Vagina (tissue), 2 donors: ENCODE results near the gene SLC25A10.

Experiments
- CTCF ChIP-seq, 3 experiments: fragments of 450-650 bp in 2 of 3; fragments of 200-600 bp in 1 of 3; sonication (generic) in 1 of 3; IDR thresholded peaks; one replicate each; pipeline ENCODE4 v1.5.1; 2017 to 2019; ENCODE audit warnings: antibody characterized with exemption in 3 of 3, mild to moderate bottlenecking in 2 of 3, moderate library complexity in 2 of 3
- POLR2A ChIP-seq, 2 donors: fragments of 450-650 bp; IDR thresholded peaks; one replicate each; pipeline ENCODE4 v1.6.1; 2017; ENCODE audit warnings: antibody characterized with exemption in 2 of 2, mild to moderate bottlenecking in 2 of 2, moderate library complexity in 2 of 2
- POLR2AphosphoS5 ChIP-seq, 2 donors: sonication (generic); formaldehyde crosslinking; IDR thresholded peaks; one replicate each; pipeline ENCODE4 v1.9.0; 2017; ENCODE audit warnings: antibody characterized with exemption in 2 of 2, mild to moderate bottlenecking in 2 of 2, low read depth in 1 of 2; ENCODE audit not compliant: insufficient read depth in 1 of 2

- TF ChIP-seq CTCF (IDR thresholded peaks at IDR 0.05) (no peak), POLR2AphosphoS5 (IDR thresholded peaks at IDR 0.05; ENCODE audit: insufficient read depth in 1 of 2, low read depth in 1 of 2) (no peak), POLR2A (IDR thresholded peaks at IDR 0.05) (no peak)
These were observed 29.7 kb downstream of the SLC25A10 start for GRCh38 chr17:81741594-81742452.
